Parathyroid adenoma (tissue), 2 donors: Measurements from ENCODE around the gene CHRNG.
"Not testable (repeated sequence)": the region's sequence is repeated elsewhere in the genome, so short reads cannot be mapped to it uniquely, and the experiment has no call there.

ENCODE experiments used
- H2AFZ ChIP-seq: fragments of 300-600 bp; sonication (generic); one replicate; pipeline ENCODE4 v1.7.0; 2017; ENCODE audit warnings: antibody characterized with exemption, mild to moderate bottlenecking
- H3K27ac ChIP-seq: fragments of 300-600 bp; sonication (generic); one replicate; pipeline ENCODE4 v1.7.0; 2017
- H3K27me3 ChIP-seq: fragments of 300-600 bp; sonication (generic); one replicate; pipeline ENCODE4 v1.7.0; 2017; ENCODE audit warnings: low read length; ENCODE audit not compliant: control insufficient read depth, insufficient read depth
- H3K36me3 ChIP-seq: fragments of 300-600 bp; sonication (generic); one replicate; pipeline ENCODE4 v1.7.0; 2017; ENCODE audit warnings: low read length; ENCODE audit not compliant: control insufficient read depth, insufficient read depth
- H3K4me1 ChIP-seq: fragments of 300-600 bp; sonication (generic); one replicate; pipeline ENCODE4 v1.7.0; 2017; ENCODE audit warnings: control low read depth
- H3K4me2 ChIP-seq: fragments of 300-600 bp; sonication (generic); one replicate; pipeline ENCODE4 v1.7.0; 2017; ENCODE audit warnings: low read length
- H3K4me3 ChIP-seq: fragments of 300-600 bp; sonication (generic); one replicate; pipeline ENCODE4 v1.7.0; 2017; ENCODE audit warnings: low read depth, low read length
- H3K79me2 ChIP-seq: fragments of 300-600 bp; sonication (generic); one replicate; pipeline ENCODE4 v1.7.0; 2017; ENCODE audit warnings: control low read depth
- H3K9ac ChIP-seq: fragments of 300-600 bp; sonication (generic); one replicate; pipeline ENCODE4 v1.7.0; 2017; ENCODE audit warnings: mild to moderate bottlenecking
- H3K9me3 ChIP-seq: fragments of 300-600 bp; sonication (generic); one replicate; pipeline ENCODE4 v1.7.0; 2017; ENCODE audit warnings: low read length; ENCODE audit not compliant: control insufficient read depth
- TF ChIP-seq, protein P1 (sequence below): fragments of 300-600 bp; sonication (generic); IDR thresholded peaks from one replicate; pipeline ENCODE4 v1.7.0; 2017; ENCODE audit warnings: antibody characterized with exemption, mild to moderate bottlenecking
- donor health status: primary hyperparathyroidism.

The CHRNG gene

DNA sequence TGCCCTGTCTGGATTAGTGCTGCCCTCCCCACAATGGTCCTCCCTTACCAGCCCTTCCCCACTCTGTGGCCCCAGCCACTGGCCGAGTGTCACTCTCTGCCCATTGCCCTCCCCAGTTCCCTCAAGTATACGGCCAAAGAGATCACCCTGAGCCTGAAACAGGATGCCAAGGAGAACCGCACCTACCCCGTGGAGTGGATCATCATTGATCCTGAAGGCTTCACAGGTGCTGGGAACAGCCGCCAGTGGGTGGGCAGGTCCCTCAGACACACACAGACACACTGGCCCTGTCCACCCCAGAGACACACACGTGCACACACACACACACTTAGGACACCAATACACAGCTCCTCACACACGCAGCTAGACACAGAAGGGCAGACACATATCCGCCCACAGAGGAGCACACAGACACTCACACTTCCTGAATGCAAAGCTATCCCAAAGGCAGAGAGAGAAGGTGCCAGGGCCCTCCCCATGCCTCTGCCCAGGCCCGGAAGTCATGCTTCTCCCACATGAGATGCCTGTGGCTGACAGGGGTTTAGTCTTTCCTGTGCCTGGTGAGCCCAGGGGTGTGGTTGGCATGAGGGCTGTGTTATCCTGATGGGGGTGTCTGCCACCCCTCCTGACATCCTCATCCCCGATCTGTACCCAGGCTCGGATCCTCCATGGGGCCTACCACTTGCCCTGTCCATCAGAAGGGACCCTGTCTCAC is 10.6 kb upstream of the CHRNG start:
- Histone ChIP-seq H3K9ac (no peak overlapping the region), H3K36me3 (no peaks in the 10 kb centered on the region), H3K27ac (no peak overlapping the region), H3K9me3 (no peaks in the 10 kb centered on the region), H3K4me3 (no peak overlapping the region), H3K4me2 (no peak overlapping the region), H3K4me1 (no peaks in the 10 kb centered on the region), H3K79me2 (no peaks in the 10 kb centered on the region), H3K27me3 (no peaks in the 10 kb centered on the region), H2AFZ (no peak overlapping the region)
- TF ChIP-seq, protein P1, sequence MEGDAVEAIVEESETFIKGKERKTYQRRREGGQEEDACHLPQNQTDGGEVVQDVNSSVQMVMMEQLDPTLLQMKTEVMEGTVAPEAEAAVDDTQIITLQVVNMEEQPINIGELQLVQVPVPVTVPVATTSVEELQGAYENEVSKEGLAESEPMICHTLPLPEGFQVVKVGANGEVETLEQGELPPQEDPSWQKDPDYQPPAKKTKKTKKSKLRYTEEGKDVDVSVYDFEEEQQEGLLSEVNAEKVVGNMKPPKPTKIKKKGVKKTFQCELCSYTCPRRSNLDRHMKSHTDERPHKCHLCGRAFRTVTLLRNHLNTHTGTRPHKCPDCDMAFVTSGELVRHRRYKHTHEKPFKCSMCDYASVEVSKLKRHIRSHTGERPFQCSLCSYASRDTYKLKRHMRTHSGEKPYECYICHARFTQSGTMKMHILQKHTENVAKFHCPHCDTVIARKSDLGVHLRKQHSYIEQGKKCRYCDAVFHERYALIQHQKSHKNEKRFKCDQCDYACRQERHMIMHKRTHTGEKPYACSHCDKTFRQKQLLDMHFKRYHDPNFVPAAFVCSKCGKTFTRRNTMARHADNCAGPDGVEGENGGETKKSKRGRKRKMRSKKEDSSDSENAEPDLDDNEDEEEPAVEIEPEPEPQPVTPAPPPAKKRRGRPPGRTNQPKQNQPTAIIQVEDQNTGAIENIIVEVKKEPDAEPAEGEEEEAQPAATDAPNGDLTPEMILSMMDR, result no peak

DNA sequence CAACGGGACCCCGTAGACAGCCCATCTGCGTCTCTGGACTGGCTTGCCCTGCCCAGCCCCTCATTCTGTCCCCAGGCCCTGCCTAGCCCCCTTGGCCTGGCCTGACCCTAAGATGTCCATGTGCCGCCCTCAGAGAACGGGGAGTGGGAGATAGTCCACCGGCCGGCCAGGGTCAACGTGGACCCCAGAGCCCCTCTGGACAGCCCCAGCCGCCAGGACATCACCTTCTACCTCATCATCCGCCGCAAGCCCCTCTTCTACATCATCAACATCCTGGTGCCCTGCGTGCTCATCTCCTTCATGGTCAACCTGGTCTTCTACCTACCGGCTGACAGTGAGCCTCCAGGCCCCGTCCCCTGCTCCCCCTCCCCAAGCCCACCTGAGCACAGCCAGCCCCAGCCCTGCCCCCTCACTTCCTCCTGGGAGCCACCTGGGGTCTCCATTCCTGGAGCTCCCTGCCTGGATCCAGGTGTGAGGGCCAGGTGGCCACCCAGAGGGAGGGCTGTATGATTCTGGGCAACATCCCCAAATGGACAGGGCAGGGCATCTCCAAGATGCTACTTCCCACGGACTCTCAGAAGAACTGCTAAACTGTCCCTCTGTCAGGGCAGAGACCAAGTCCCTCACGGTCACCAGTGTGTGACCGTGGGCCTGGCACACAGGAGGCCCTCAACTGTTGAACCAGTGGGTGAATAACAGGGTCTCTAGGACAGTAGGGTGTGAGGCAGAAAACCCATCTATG is 9.5 kb upstream of the CHRNG start:
- H2AFZ ChIP-seq, result no peak overlapping the region
- H3K4me1 ChIP-seq, result no peaks in the 10 kb centered on the region
- no peaks in the 10 kb centered on the region for H3K9me3 ChIP-seq
- no peak overlapping the region for H3K4me3 ChIP-seq
- H3K79me2 ChIP-seq, result no peaks in the 10 kb centered on the region
- TF ChIP-seq, protein P1, result no peak
- H3K36me3 ChIP-seq, result no peaks in the 10 kb centered on the region
- no peak overlapping the region for H3K27ac ChIP-seq
- no peak overlapping the region for H3K4me2 ChIP-seq
- H3K27me3 ChIP-seq, result no peaks in the 10 kb centered on the region
- no peak overlapping the region for H3K9ac ChIP-seq

DNA sequence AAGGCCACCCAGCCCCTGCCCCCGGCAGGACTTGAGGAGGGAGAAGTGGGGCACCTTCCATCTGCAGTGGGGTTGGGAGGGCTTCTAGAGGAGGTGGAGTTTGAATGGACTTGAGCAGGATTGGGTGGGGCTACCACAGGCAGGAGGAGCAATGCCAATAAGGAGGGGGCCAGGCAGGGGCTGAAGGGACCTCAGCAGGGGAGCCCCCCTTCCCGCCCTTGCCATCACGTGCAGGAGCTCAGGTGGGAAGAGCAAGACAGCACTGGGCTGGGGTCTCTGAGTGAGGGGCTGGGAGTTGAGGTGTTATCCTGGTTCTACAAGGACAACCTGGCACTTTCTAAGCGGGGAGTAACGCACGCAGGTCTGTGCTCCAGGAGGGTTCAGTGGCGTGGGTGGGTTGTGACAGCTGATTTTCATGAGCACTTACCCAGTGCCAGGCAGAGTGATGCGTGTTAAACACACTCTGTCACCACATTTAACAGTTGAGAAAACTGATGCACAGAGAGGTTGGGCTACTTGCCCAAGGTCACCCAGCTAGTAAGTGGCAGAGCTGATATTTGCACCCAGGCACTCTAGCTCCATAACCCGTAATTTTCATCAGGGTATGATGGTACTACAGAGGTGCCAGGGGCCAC is 8.7 kb upstream of the CHRNG start:
- Histone ChIP-seq H3K27me3 (no peaks in the 10 kb centered on the region), H3K9me3 (no peaks in the 10 kb centered on the region), H3K9ac (no peak overlapping the region), H3K4me2 (no peak overlapping the region), H3K4me1 (no peaks in the 10 kb centered on the region), H3K27ac (no peak overlapping the region), H3K36me3 (no peaks in the 10 kb centered on the region), H2AFZ (no peak overlapping the region), H3K79me2 (no peaks in the 10 kb centered on the region), H3K4me3 (no peak overlapping the region)
- TF ChIP-seq, protein P1, result no peak

DNA sequence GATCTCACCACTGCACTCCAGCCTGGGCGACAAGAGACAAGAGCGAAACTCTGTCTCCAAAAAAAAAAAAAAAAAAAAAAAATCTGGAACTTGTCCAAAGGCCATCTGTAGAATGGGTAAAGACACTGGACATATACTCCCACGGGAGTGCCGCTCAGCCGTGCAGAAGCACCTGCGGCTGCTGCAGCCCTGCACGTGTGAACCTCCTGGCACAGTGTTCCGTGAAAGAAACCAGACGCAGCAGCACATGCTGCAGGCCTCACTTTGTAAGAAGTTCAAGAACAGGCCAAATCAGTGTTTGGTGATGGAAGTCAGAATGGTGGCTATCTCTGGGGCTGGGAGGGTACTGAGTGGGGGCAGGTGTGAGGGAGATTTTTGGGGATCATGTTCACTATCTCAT is 7.1 kb upstream of the CHRNG start:
- no peak overlapping the region for H3K27ac ChIP-seq
- TF ChIP-seq, protein P1, result no peak
- no peaks in the 10 kb centered on the region for H3K27me3 ChIP-seq
- H3K4me3 ChIP-seq, result no peak overlapping the region
- no peaks in the 10 kb centered on the region for H3K36me3 ChIP-seq
- H3K9ac ChIP-seq, result no peak overlapping the region
- no peak overlapping the region for H3K4me2 ChIP-seq
- H3K79me2 ChIP-seq, result no peaks in the 10 kb centered on the region
- H3K4me1 ChIP-seq, result no peaks in the 10 kb centered on the region
- no peaks in the 10 kb centered on the region for H3K9me3 ChIP-seq
- H2AFZ ChIP-seq, result no peak overlapping the region

DNA sequence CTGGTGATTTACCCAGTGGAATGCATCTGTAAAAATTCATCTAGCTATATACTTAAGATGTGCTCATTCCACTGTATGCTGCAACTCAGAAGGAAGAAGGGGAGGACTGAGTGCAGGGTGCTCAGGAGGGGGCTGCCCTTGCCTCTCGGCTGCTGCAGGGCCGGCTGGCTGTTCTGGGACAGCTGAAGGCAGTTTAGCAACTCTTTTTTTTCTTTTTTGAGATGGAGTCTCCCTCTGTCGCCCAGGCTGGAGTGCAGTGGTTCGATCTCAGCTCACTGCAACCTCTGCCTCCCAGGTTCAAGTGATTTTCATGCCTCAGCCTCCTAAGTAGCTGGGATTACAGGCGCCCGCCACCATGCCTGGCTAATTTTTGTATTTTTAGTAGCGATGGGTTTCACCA is 6.7 kb upstream of the CHRNG start:
- H3K4me2 ChIP-seq, H3K4me1 ChIP-seq, H2AFZ ChIP-seq, H3K4me3 ChIP-seq, H3K27ac ChIP-seq, H3K36me3 ChIP-seq, H3K9ac ChIP-seq, H3K9me3 ChIP-seq, H3K79me2 ChIP-seq, H3K27me3 ChIP-seq: not testable (repeated sequence)
